Measurements from ENCODE around the gene ITGA6.

ITGA6 gene

DNA sequence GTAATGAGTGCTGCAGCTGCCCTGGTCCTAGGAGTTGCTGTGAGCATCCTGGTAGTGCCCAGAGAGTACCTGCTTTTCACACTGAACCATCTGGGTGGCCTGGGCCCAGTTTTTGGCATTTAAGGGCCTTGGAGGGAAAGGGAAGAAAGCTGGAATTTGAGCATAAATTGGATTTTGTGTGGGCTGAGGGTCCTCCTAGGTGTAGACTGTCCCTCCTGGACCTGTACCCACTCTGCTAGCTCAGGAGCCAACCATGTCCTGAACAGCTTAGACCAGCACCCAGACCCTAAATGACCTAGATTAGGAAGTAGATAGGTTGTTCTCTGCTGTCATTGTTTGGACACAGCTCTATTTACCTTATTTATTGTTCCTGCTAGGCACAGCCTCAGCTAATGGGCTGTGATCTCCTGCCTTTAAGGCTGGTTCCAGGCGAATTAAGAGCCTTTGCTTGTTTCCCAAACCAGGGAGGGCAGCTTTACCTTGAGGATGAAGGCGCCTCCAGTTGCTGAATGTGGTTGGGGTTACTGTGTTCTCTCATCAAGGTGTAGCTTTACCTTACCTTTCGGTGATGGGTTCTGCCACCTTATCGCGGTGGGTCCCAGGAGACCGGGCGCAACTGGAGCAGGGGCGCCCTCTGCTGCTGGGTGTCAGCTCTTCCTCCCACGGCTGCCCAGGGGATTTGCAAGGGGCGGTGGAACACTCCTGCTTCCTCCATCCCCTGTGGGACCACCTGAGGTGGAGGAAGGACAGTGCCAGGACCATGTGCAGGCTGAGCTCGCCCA lies 34.4 kb downstream of the ITGA6 start:
- Histone ChIP-seq H4K91ac (ENCODE audit: low read depth, low read length, poor library complexity) (no peak overlapping the region), H2AK5ac (ENCODE audit: low read depth, low read length) (no peak overlapping the region), H3K9ac (ENCODE audit: low read depth, low read length, poor library complexity) (no peak overlapping the region), H2BK12ac (ENCODE audit: low read length) (peak overlapping the region; percentile 82), H3K4ac (ENCODE audit: low read length) (no peak overlapping the region), H3K18ac (ENCODE audit: low read length) (no peak overlapping the region), H3K36me3 (replicated peaks in 1 of 2; ENCODE audit: control insufficient read depth in 2 of 2, insufficient read depth in 2 of 2, low read length in 2 of 2) (no peaks in the 10 kb centered on the region), H3K9me3 (replicated peaks in 1 of 2; ENCODE audit: control insufficient read depth in 2 of 2, insufficient read depth in 1 of 2, low read depth in 1 of 2, low read length in 2 of 2) (no peaks in the 10 kb centered on the region), H2AFZ (ENCODE audit: low read length) (no peak overlapping the region), H2BK120ac (ENCODE audit: low read depth, low read length) (no peak overlapping the region), H2BK5ac (ENCODE audit: low read length) (no peak overlapping the region), H3K4me1 (ENCODE audit: control insufficient read depth in 2 of 2, insufficient read depth in 1 of 2, low read depth in 1 of 2, low read length in 2 of 2) (peaks cover 3 to 11% of the 10 kb centered on the region in 2 donors), H4K8ac (ENCODE audit: low read depth, low read length) (no peak overlapping the region), H3K27ac (replicated peaks; ENCODE audit: low read length) (no peak overlapping the region), H3K23ac (ENCODE audit: low read depth, low read length, poor library complexity) (no peak overlapping the region), H2BK15ac (ENCODE audit: low read length) (no peak overlapping the region), H3K27me3 (ENCODE audit: control insufficient read depth in 3 of 3, insufficient read depth in 3 of 3, low read depth in 1 of 3, low read length in 3 of 3) (no peaks in the 10 kb centered on the region), H3K4me3 (ENCODE audit: low read length in 2 of 2) (no peak overlapping the region), H3K79me1 (ENCODE audit: low read depth, low read length) (peaks cover 2% of the 10 kb centered on the region), H3K4me2 (ENCODE audit: insufficient read depth, low read length, poor library complexity, severe bottlenecking) (no peak overlapping the region), H3K14ac (ENCODE audit: low read length) (no peak overlapping the region)
- no CpG with 5 or more reads among the region's 11 CpGs for WGBS, 2 donors (ENCODE audit: extremely low coverage in 2 of 2, insufficient read length in 2 of 2, insufficient replicate concordance in 1 of 2)
- DNase-seq (ENCODE audit: low spot score), result peak; percentile 53

DNA sequence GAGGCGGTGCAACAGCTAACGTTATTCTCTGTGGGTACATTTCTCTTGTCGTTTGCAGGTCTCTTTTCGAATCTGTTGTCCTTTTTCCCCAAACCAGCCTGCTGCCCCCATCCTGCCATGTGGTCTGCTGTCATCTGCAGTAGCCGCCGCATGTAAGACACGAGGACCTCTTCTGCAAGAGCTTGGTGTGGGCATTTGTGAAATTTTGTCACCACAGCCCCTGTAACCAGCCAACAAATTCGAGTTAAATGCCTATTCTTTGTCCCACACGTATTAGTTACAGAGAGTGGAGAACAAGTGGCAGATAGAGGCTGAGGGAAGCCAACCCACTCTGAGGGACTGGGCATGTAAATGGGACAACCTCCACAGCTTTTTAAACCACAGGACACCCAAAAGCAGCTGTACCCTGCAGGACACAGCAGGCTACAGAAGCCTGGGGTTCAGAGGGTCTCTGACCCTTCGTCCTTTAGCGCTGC lies 35.0 kb downstream of the ITGA6 start:
- Histone ChIP-seq H2BK15ac (ENCODE audit: low read length) (no peak overlapping the region), H2BK120ac (ENCODE audit: low read depth, low read length) (no peak overlapping the region), H3K23ac (ENCODE audit: low read depth, low read length, poor library complexity) (no peak overlapping the region), H3K18ac (ENCODE audit: low read length) (no peak overlapping the region), H2BK12ac (ENCODE audit: low read length) (peak overlapping the region; percentile 82), H3K36me3 (replicated peaks in 1 of 2; ENCODE audit: control insufficient read depth in 2 of 2, insufficient read depth in 2 of 2, low read length in 2 of 2) (peaks cover 0 to 2% of the 10 kb centered on the region in 2 donors), H3K14ac (ENCODE audit: low read length) (no peak overlapping the region), H2AK5ac (ENCODE audit: low read depth, low read length) (no peak overlapping the region), H4K8ac (ENCODE audit: low read depth, low read length) (no peak overlapping the region), H3K9ac (ENCODE audit: low read depth, low read length, poor library complexity) (no peak overlapping the region), H3K4me1 (ENCODE audit: control insufficient read depth in 2 of 2, insufficient read depth in 1 of 2, low read depth in 1 of 2, low read length in 2 of 2) (peaks cover 3 to 11% of the 10 kb centered on the region in 2 donors), H3K27me3 (ENCODE audit: control insufficient read depth in 3 of 3, insufficient read depth in 3 of 3, low read depth in 1 of 3, low read length in 3 of 3) (no peaks in the 10 kb centered on the region), H3K79me1 (ENCODE audit: low read depth, low read length) (peaks cover 2% of the 10 kb centered on the region), H3K4me2 (ENCODE audit: insufficient read depth, low read length, poor library complexity, severe bottlenecking) (no peak overlapping the region), H3K27ac (replicated peaks; ENCODE audit: low read length) (no peak overlapping the region), H3K4me3 (ENCODE audit: low read length in 2 of 2) (no peak overlapping the region), H3K4ac (ENCODE audit: low read length) (no peak overlapping the region), H3K9me3 (replicated peaks in 1 of 2; ENCODE audit: control insufficient read depth in 2 of 2, insufficient read depth in 1 of 2, low read depth in 1 of 2, low read length in 2 of 2) (no peaks in the 10 kb centered on the region), H4K91ac (ENCODE audit: low read depth, low read length, poor library complexity) (no peak overlapping the region), H2AFZ (ENCODE audit: low read length) (no peak overlapping the region), H2BK5ac (ENCODE audit: low read length) (no peak overlapping the region)
- no peak for DNase-seq (ENCODE audit: low spot score)
- WGBS, 2 donors (ENCODE audit: extremely low coverage in 2 of 2, insufficient read length in 2 of 2, insufficient replicate concordance in 1 of 2), result no CpG with 5 or more reads among the region's 11 CpGs

DNA sequence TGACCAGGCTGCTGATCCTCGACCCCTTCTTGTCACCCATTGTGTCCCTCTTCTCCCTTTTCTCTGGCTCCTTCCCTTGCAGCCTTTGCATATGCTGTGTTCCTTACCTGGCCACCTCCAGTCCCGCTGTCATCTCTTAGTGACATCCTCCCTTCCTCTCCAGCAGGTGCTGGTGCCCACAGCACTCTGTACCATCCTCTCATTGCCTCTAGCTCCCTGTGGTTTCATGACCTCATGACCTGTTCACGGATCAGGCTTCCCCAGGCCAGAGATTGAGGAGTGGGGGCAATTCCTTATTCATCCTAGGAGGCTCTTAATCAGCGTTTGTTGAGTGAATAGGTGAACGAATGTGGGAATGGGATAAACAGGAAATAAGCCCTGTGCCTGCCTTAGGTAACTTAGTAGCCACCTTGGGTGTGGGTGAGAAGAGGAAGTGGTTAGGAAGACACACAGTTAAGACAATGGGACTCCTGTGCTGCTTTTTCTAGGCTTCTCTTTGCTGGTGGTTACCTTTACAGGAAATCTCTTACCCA lies 35.5 kb downstream of the ITGA6 start:
- Histone ChIP-seq H3K79me1 (ENCODE audit: low read depth, low read length) (peaks cover 2% of the 10 kb centered on the region), H2BK120ac (ENCODE audit: low read depth, low read length) (no peak overlapping the region), H3K23ac (ENCODE audit: low read depth, low read length, poor library complexity) (no peak overlapping the region), H2BK12ac (ENCODE audit: low read length) (no peak overlapping the region), H3K4me2 (ENCODE audit: insufficient read depth, low read length, poor library complexity, severe bottlenecking) (no peak overlapping the region), H3K9me3 (replicated peaks in 1 of 2; ENCODE audit: control insufficient read depth in 2 of 2, insufficient read depth in 1 of 2, low read depth in 1 of 2, low read length in 2 of 2) (no peaks in the 10 kb centered on the region), H2AFZ (ENCODE audit: low read length) (no peak overlapping the region), H2AK5ac (ENCODE audit: low read depth, low read length) (no peak overlapping the region), H3K36me3 (replicated peaks in 1 of 2; ENCODE audit: control insufficient read depth in 2 of 2, insufficient read depth in 2 of 2, low read length in 2 of 2) (peaks cover 0 to 3% of the 10 kb centered on the region in 2 donors), H3K27ac (replicated peaks; ENCODE audit: low read length) (no peak overlapping the region), H4K8ac (ENCODE audit: low read depth, low read length) (no peak overlapping the region), H2BK5ac (ENCODE audit: low read length) (no peak overlapping the region), H3K9ac (ENCODE audit: low read depth, low read length, poor library complexity) (no peak overlapping the region), H3K14ac (ENCODE audit: low read length) (no peak overlapping the region), H3K18ac (ENCODE audit: low read length) (no peak overlapping the region), H3K4ac (ENCODE audit: low read length) (no peak overlapping the region), H3K4me1 (ENCODE audit: control insufficient read depth in 2 of 2, insufficient read depth in 1 of 2, low read depth in 1 of 2, low read length in 2 of 2) (peaks cover 3 to 11% of the 10 kb centered on the region in 2 donors), H3K27me3 (ENCODE audit: control insufficient read depth in 3 of 3, insufficient read depth in 3 of 3, low read depth in 1 of 3, low read length in 3 of 3) (no peaks in the 10 kb centered on the region), H2BK15ac (ENCODE audit: low read length) (no peak overlapping the region), H3K4me3 (ENCODE audit: low read length in 2 of 2) (no peak overlapping the region), H4K91ac (ENCODE audit: low read depth, low read length, poor library complexity) (no peak overlapping the region)
- no peak for DNase-seq (ENCODE audit: low spot score)
- WGBS, 2 donors (ENCODE audit: extremely low coverage in 2 of 2, insufficient read length in 2 of 2, insufficient replicate concordance in 1 of 2), result no CpG with 5 or more reads among the region's 5 CpGs

DNA sequence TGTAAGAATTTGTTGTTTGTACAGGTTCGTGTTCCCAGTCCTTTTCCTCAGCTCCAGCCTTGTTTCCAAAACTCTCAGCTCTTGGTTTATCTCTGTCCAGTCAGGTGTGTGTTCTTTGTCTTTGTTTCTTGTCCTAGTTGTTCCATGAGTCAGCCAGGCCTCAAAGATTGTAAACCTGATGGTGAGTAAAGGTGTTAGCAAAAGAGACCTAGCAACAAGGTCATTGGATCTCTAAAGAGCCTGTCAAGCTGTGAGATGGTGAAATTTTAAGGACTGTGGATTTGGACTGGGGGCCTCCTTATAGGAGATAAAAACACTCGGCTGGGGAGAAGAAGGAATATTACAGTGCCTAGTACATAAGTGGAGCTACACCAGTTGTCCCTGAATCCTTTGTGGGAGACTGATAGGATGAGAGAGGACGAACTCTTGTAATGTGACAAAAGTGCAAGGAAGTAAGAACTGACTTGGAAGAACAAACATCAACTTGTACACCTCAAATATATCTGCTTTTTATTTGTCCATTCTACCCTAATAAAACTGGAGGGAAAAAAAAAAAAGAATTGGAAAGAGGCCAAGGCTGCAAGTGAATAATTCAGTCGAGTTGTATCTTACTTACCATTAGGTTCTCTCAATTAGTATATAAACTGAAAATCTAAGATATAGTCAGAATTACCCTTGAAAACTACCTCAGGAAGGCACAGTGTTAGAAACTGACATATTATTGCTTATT lies 37.2 kb downstream of the ITGA6 start:
- Histone ChIP-seq H3K4me1 (ENCODE audit: control insufficient read depth in 2 of 2, insufficient read depth in 1 of 2, low read depth in 1 of 2, low read length in 2 of 2) (peaks cover 3 to 9% of the 10 kb centered on the region in 2 donors), H3K27ac (replicated peaks; ENCODE audit: low read length) (no peak overlapping the region)

More for the DNA sequence above, 37.2 kb downstream of the ITGA6 start:
- Histone ChIP-seq H2BK5ac (ENCODE audit: low read length) (no peak overlapping the region), H3K9ac (ENCODE audit: low read depth, low read length, poor library complexity) (no peak overlapping the region), H3K36me3 (replicated peaks in 1 of 2; ENCODE audit: control insufficient read depth in 2 of 2, insufficient read depth in 2 of 2, low read length in 2 of 2) (peaks cover 0 to 3% of the 10 kb centered on the region in 2 donors), H4K91ac (ENCODE audit: low read depth, low read length, poor library complexity) (no peak overlapping the region), H2AFZ (ENCODE audit: low read length) (no peak overlapping the region), H3K9me3 (replicated peaks in 1 of 2; ENCODE audit: control insufficient read depth in 2 of 2, insufficient read depth in 1 of 2, low read depth in 1 of 2, low read length in 2 of 2) (no peaks in the 10 kb centered on the region), H4K8ac (ENCODE audit: low read depth, low read length) (no peak overlapping the region), H3K18ac (ENCODE audit: low read length) (no peak overlapping the region), H3K27me3 (ENCODE audit: control insufficient read depth in 3 of 3, insufficient read depth in 3 of 3, low read depth in 1 of 3, low read length in 3 of 3) (no peaks in the 10 kb centered on the region), H3K4me2 (ENCODE audit: insufficient read depth, low read length, poor library complexity, severe bottlenecking) (no peak overlapping the region), H3K4me3 (ENCODE audit: low read length in 2 of 2) (no peak overlapping the region), H3K14ac (ENCODE audit: low read length) (no peak overlapping the region), H2BK120ac (ENCODE audit: low read depth, low read length) (no peak overlapping the region), H2BK12ac (ENCODE audit: low read length) (no peak overlapping the region), H2AK5ac (ENCODE audit: low read depth, low read length) (no peak overlapping the region), H3K23ac (ENCODE audit: low read depth, low read length, poor library complexity) (no peak overlapping the region), H3K4ac (ENCODE audit: low read length) (no peak overlapping the region), H2BK15ac (ENCODE audit: low read length) (no peak overlapping the region), H3K79me1 (ENCODE audit: low read depth, low read length) (peaks cover 2% of the 10 kb centered on the region)
- no CpG with 5 or more reads among the region's 4 CpGs for WGBS, 2 donors (ENCODE audit: extremely low coverage in 2 of 2, insufficient read length in 2 of 2, insufficient replicate concordance in 1 of 2)
- no peak for DNase-seq (ENCODE audit: low spot score)

Measured in neuronal stem cell (in vitro differentiated cells).